Progenitor cell of endocrine pancreas (in vitro differentiated cells): Measurements from ENCODE around the gene CCDC13. TPM values are rescaled to one million over a fixed set of nuclear protein-coding genes. Genes with fewer than 3 reads are reported as not detected.

Experiments
- DNase-seq: peaks from one replicate; pipeline ENCODE4 v3.0.0; 2021; ENCODE audit warnings: low spot score; ENCODE audit not compliant: unreplicated experiment
- H3K27ac Mint-ChIP-seq: 2 replicates; pipeline ENCODE4 v1.8.0; 2021; ENCODE audit warnings: mild to moderate bottlenecking, moderate library complexity, mixed read lengths
- H3K27me3 Mint-ChIP-seq: 2 replicates; pipeline ENCODE4 v1.8.0; 2021; ENCODE audit warnings: mixed read lengths
- H3K36me3 Mint-ChIP-seq: 2 replicates; pipeline ENCODE4 v1.8.0; 2022; ENCODE audit warnings: mixed read lengths; ENCODE audit not compliant: insufficient read depth
- H3K4me1 Mint-ChIP-seq: 2 replicates; pipeline ENCODE4 v1.8.0; 2021; ENCODE audit warnings: low read depth, mixed read lengths
- H3K4me3 Mint-ChIP-seq: 2 replicates; pipeline ENCODE4 v1.8.0; 2021; ENCODE audit warnings: low read depth, mild to moderate bottlenecking, moderate library complexity, mixed read lengths
- H3K9me3 Mint-ChIP-seq: 2 replicates; pipeline ENCODE4 v1.8.0; 2021; ENCODE audit warnings: low read depth, mixed read lengths
- CTCF ChIP-seq: fragments of 200-600 bp; sonication (generic); IDR thresholded peaks from one replicate; pipeline ENCODE4 v1.5.0; 2021; ENCODE audit warnings: antibody characterized with exemption, mild to moderate bottlenecking; ENCODE audit not compliant: unreplicated experiment
- total RNA-seq: library from RNA; stranded (reverse); gene quantifications from 2 replicates; pipeline ENCODE4 v1.2.1, GENCODE V29; 2021

The CCDC13 gene
- total RNA-seq, 1 donor from 2014 or later, result 2.3 TPM

- no peaks in the 10 kb centered on the region for H3K36me3 Mint-ChIP-seq
- H3K27ac Mint-ChIP-seq, result peak overlapping the region; percentile 79
- no peak for DNase-seq
- no peak overlapping the region for H3K4me3 Mint-ChIP-seq
- no peaks in the 10 kb centered on the region for H3K27me3 Mint-ChIP-seq
- H3K9me3 Mint-ChIP-seq, result no peaks in the 10 kb centered on the region
- TF ChIP-seq CTCF, result no peak
- peaks cover 13% of the 10 kb centered on the region for H3K4me1 Mint-ChIP-seq
Measured at GRCh38 chr3:42746455-42747450, 26.3 kb downstream of the CCDC13 start.

- H3K27me3 Mint-ChIP-seq, result no peaks in the 10 kb centered on the region
- no peaks in the 10 kb centered on the region for H3K36me3 Mint-ChIP-seq
- H3K4me1 Mint-ChIP-seq, result peaks cover 13% of the 10 kb centered on the region
- TF ChIP-seq CTCF, result no peak
- H3K9me3 Mint-ChIP-seq, result no peaks in the 10 kb centered on the region
- no peak overlapping the region for H3K4me3 Mint-ChIP-seq
- peak overlapping the region; percentile 49 for H3K27ac Mint-ChIP-seq
- DNase-seq, result no peak
Measured at GRCh38 chr3:42745776-42746454, 27.1 kb downstream of the CCDC13 start.

GRCh38 chr3:42745291-42745745, 27.7 kb downstream of the CCDC13 start:
- Mint-ChIP-seq H3K27ac (no peak overlapping the region), H3K4me3 (no peak overlapping the region), H3K27me3 (no peaks in the 10 kb centered on the region), H3K4me1 (peaks cover 13% of the 10 kb centered on the region), H3K9me3 (no peaks in the 10 kb centered on the region), H3K36me3 (no peaks in the 10 kb centered on the region)
- no peak for TF ChIP-seq CTCF
- DNase-seq, result no peak

GRCh38 chr3:42743204-42743995, 29.7 kb downstream of the CCDC13 start:
- Mint-ChIP-seq H3K36me3 (no peaks in the 10 kb centered on the region), H3K4me1 (peaks cover 13% of the 10 kb centered on the region), H3K27ac (no peak overlapping the region), H3K9me3 (peaks cover 2% of the 10 kb centered on the region), H3K4me3 (no peak overlapping the region), H3K27me3 (no peaks in the 10 kb centered on the region)
- DNase-seq, result no peak
- no peak for TF ChIP-seq CTCF

GRCh38 chr3:42742688-42743087, 30.4 kb downstream of the CCDC13 start:
- DNase-seq, result no peak
- H3K36me3 Mint-ChIP-seq, result no peaks in the 10 kb centered on the region

More at GRCh38 chr3:42742688-42743087, 30.4 kb downstream of the CCDC13 start:
- TF ChIP-seq CTCF, result no peak
- Mint-ChIP-seq H3K4me1 (peaks cover 13% of the 10 kb centered on the region), H3K4me3 (no peak overlapping the region), H3K9me3 (peaks cover 3% of the 10 kb centered on the region), H3K27me3 (no peaks in the 10 kb centered on the region), H3K27ac (no peak overlapping the region)
